Measurements from ENCODE around the gene GNB1L. TPM values are rescaled to one million over a fixed set of nuclear protein-coding genes. Genes with fewer than 3 reads are reported as not detected.
A peak's percentile ranks its signal among the peaks of the same experiment; 100 is the strongest.

GNB1L gene
- total and polyA plus RNA-seq, 2 donors (not counting 1 experiment from before 2014, with no cell fraction given): 6.6 to 12.1 TPM

DNA sequence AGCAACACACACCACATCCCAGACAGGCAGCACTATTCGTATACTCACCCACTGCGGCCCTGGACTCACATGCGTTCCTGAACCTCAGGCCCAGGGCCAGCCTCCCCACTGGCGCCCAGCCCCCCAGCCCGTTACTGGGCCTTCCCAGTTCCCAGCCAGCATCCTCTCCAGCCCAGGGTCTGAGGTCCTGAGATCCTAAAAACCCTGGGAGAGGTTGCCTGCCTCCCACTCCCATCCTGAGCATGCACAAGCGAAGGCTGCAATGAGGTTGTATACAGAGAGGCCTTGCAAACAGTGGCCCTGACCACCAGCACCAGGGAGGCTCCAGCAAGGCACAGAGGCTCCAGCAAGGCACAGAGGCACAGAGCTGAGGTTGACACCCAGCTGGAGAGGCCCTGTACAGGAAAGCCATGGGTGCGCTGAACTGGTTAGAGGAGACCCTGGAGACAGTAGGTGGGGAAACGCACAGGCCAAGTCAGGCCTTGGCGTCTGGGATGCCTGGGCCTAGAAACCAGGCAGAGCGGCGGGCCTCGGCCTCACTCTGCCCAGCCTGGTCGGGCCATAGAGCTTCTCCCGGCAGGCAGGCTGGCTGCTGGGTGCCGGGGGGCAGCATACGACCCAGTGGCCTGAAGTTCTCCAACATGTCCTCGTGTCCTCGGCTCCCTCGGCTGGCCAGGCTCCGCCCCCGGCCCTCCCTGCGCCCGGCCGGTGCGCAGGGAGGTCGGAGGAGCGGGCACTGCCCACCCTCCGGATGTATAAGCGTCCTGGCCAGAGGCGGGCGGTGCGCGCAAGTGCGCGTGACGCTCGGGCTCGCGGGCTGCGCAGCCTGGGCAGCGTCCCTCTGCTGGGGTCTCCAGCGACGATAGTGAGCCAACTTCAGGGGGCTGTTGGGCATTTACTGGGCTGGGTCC, 96.4 kb downstream of the GNB1L start:
- no peaks in the 10 kb centered on the region for H3K36me3 ChIP-seq (replicated peaks in 1 of 2; ENCODE audit: control extremely low read depth in 1 of 2, control insufficient read depth in 1 of 2, extremely low read depth in 1 of 2, insufficient read depth in 2 of 2, low read length in 1 of 2)
- Mint-ChIP-seq H3K4me3 (peak overlapping the region; percentile 83), H3K27ac (no peak overlapping the region), H3K9me3 (ENCODE audit: insufficient read depth) (no peaks in the 10 kb centered on the region), H3K27me3 (peaks cover 54% of the 10 kb centered on the region), H3K4me1 (peaks cover 39% of the 10 kb centered on the region)
- H3K79me2 ChIP-seq (ENCODE audit: control insufficient read depth, insufficient read depth, low read length): no peaks in the 10 kb centered on the region
- ChIA-PET POLR2A (no interaction called here), CTCF (interaction anchor here (2.3 kb wide), 1 partner anchor 27 kb away, joined by 20 read pairs; no protein-coding TSS in a partner anchor)
- TF ChIP-seq, protein P1, sequence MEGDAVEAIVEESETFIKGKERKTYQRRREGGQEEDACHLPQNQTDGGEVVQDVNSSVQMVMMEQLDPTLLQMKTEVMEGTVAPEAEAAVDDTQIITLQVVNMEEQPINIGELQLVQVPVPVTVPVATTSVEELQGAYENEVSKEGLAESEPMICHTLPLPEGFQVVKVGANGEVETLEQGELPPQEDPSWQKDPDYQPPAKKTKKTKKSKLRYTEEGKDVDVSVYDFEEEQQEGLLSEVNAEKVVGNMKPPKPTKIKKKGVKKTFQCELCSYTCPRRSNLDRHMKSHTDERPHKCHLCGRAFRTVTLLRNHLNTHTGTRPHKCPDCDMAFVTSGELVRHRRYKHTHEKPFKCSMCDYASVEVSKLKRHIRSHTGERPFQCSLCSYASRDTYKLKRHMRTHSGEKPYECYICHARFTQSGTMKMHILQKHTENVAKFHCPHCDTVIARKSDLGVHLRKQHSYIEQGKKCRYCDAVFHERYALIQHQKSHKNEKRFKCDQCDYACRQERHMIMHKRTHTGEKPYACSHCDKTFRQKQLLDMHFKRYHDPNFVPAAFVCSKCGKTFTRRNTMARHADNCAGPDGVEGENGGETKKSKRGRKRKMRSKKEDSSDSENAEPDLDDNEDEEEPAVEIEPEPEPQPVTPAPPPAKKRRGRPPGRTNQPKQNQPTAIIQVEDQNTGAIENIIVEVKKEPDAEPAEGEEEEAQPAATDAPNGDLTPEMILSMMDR (IDR thresholded peaks at IDR 0.05): no peak
- TF ChIP-seq EZH2 (IDR thresholded peaks at IDR 0.05; ENCODE audit: borderline replicate concordance, insufficient read depth, low read depth, low read length, poor library complexity, severe bottlenecking): no peak
- H3K9me3 ChIP-seq (ENCODE audit: control extremely low read depth in 1 of 3, control insufficient read depth in 2 of 3, insufficient read depth in 1 of 3, low read length in 2 of 3): peaks cover 0 to 22% (median 0%) of the 10 kb centered on the region in 3 donors
- H3K27ac ChIP-seq (ENCODE audit: low read length in 2 of 2): no peak overlapping the region
- WGBS (ENCODE audit: insufficient coverage): 51% methylated on average over 42 of the region's 43 CpGs
- no peak overlapping the region for H3K9ac ChIP-seq (ENCODE audit: low read length)
- ATAC-seq (ENCODE audit: low read depth) (no peak), DNase-seq (no peak)
- no peak overlapping the region for H3K4me2 ChIP-seq (replicated peaks; ENCODE audit: low read depth, low read length, poor library complexity, severe bottlenecking)
- intact Hi-C loops (cut with micrococcal nuclease): no loop called here
- peaks cover 0 to 81% (median 45%) of the 10 kb centered on the region in 4 experiments for H3K27me3 ChIP-seq (replicated peaks in 1 of 4; ENCODE audit: control extremely low read depth in 1 of 4, control insufficient read depth in 3 of 4, insufficient read depth in 4 of 4, low read length in 3 of 4)
- H3K4me3 ChIP-seq (ENCODE audit: control extremely low read depth in 1 of 5, extremely low read depth in 1 of 5, insufficient read depth in 1 of 5, low read depth in 2 of 5, low read length in 4 of 5): no peak overlapping the region
- H2AFZ ChIP-seq (ENCODE audit: insufficient read depth, low read depth, low read length, poor library complexity, severe bottlenecking): no peak overlapping the region
- H4K20me1 ChIP-seq (ENCODE audit: control insufficient read depth, insufficient read depth, low read length, poor library complexity, severe bottlenecking): no peaks in the 10 kb centered on the region
- H3K4me1 ChIP-seq (ENCODE audit: control insufficient read depth in 2 of 2, insufficient read depth in 2 of 2, low read length in 2 of 2): peaks cover 34 to 46% of the 10 kb centered on the region in 2 donors

All from B cell (primary cell).